ENCODE measurements around the gene ZNF780A. TPM values are rescaled to one million over a fixed set of nuclear protein-coding genes. Genes with fewer than 3 reads are reported as not detected.
"Not testable (repeated sequence)": the region's sequence is repeated elsewhere in the genome, so short reads cannot be mapped to it uniquely, and the experiment has no call there.

Gene ZNF780A
- total RNA-seq, 2 experiments from 2014 or later: 17.9 to 21.6 TPM

- H3K36me3 Mint-ChIP-seq (ENCODE audit: low read depth); H3K4me1 Mint-ChIP-seq (ENCODE audit: low read depth); CTCF ChIA-PET; H3K27me3 Mint-ChIP-seq (ENCODE audit: low read depth); H3K4me3 Mint-ChIP-seq; POLR2A ChIA-PET; DNase-seq; H3K27ac Mint-ChIP-seq; H3K9me3 Mint-ChIP-seq (ENCODE audit: insufficient read depth); ATAC-seq: not testable (repeated sequence)
Observed at GRCh38 chr19:40114119-40114518, 23.4 kb upstream of the ZNF780A start.

- H3K36me3 Mint-ChIP-seq (ENCODE audit: low read depth); ATAC-seq; CTCF ChIA-PET; H3K4me1 Mint-ChIP-seq (ENCODE audit: low read depth); POLR2A ChIA-PET; H3K4me3 Mint-ChIP-seq; H3K27me3 Mint-ChIP-seq (ENCODE audit: low read depth); H3K27ac Mint-ChIP-seq; H3K9me3 Mint-ChIP-seq (ENCODE audit: insufficient read depth); DNase-seq: not testable (repeated sequence)
Observed at GRCh38 chr19:40112271-40112670, 21.5 kb upstream of the ZNF780A start.

GRCh38 chr19:40110570-40110969, 19.8 kb upstream of the ZNF780A start:
- POLR2A ChIA-PET: no interaction called here
- peaks cover 3% of the 10 kb centered on the region for H3K9me3 Mint-ChIP-seq (ENCODE audit: insufficient read depth)
- no peak overlapping the region for H3K27ac Mint-ChIP-seq
- H3K36me3 Mint-ChIP-seq (ENCODE audit: low read depth): no peaks in the 10 kb centered on the region
- ATAC-seq (no peak), DNase-seq (no peak)
- H3K4me1 Mint-ChIP-seq (ENCODE audit: low read depth): no peaks in the 10 kb centered on the region
- H3K27me3 Mint-ChIP-seq (ENCODE audit: low read depth): peaks cover 7% of the 10 kb centered on the region
- CTCF ChIA-PET: interaction anchor here (1.3 kb wide), 1 partner anchor 140 kb away, joined by 4 read pairs; no protein-coding TSS in a partner anchor
- no peak overlapping the region for H3K4me3 Mint-ChIP-seq

- ATAC-seq (no peak), DNase-seq (no peak)
- POLR2A ChIA-PET: no interaction called here
- Mint-ChIP-seq H3K9me3 (ENCODE audit: insufficient read depth) (no peaks in the 10 kb centered on the region), H3K4me1 (ENCODE audit: low read depth) (no peaks in the 10 kb centered on the region), H3K27ac (no peak overlapping the region), H3K27me3 (ENCODE audit: low read depth) (no peaks in the 10 kb centered on the region), H3K36me3 (ENCODE audit: low read depth) (no peaks in the 10 kb centered on the region), H3K4me3 (no peak overlapping the region)
- CTCF ChIA-PET: no interaction called here
Observed at GRCh38 chr19:40104754-40105153, 14.0 kb upstream of the ZNF780A start.

- ATAC-seq (no peak), DNase-seq (no peak)
- ChIA-PET CTCF (no interaction called here), POLR2A (no interaction called here)
- no peaks in the 10 kb centered on the region for H3K9me3 Mint-ChIP-seq (ENCODE audit: insufficient read depth)
- no peak overlapping the region for H3K27ac Mint-ChIP-seq
- H3K36me3 Mint-ChIP-seq (ENCODE audit: low read depth): no peaks in the 10 kb centered on the region
- H3K27me3 Mint-ChIP-seq (ENCODE audit: low read depth): peaks cover 5% of the 10 kb centered on the region
- H3K4me3 Mint-ChIP-seq: no peak overlapping the region
- no peaks in the 10 kb centered on the region for H3K4me1 Mint-ChIP-seq (ENCODE audit: low read depth)
Observed at GRCh38 chr19:40103600-40103999, 12.9 kb upstream of the ZNF780A start.

GRCh38 chr19:40101813-40102212, 11.1 kb upstream of the ZNF780A start:
- peaks cover 10% of the 10 kb centered on the region for H3K27me3 Mint-ChIP-seq (ENCODE audit: low read depth)
- no peak overlapping the region for H3K4me3 Mint-ChIP-seq
- no peaks in the 10 kb centered on the region for H3K36me3 Mint-ChIP-seq (ENCODE audit: low read depth)
- no peak for DNase-seq
- no peaks in the 10 kb centered on the region for H3K4me1 Mint-ChIP-seq (ENCODE audit: low read depth)
- ChIA-PET CTCF (no interaction called here), POLR2A (no interaction called here)
- H3K9me3 Mint-ChIP-seq (ENCODE audit: insufficient read depth): no peaks in the 10 kb centered on the region
- H3K27ac Mint-ChIP-seq: no peak overlapping the region
- ATAC-seq: no peak

GRCh38 chr19:40093416-40093815, 2.7 kb upstream of the ZNF780A start:
- Mint-ChIP-seq H3K36me3 (ENCODE audit: low read depth) (peaks cover 21% of the 10 kb centered on the region), H3K27ac (no peak overlapping the region), H3K4me1 (ENCODE audit: low read depth) (peaks cover 28% of the 10 kb centered on the region), H3K4me3 (no peak overlapping the region), H3K9me3 (ENCODE audit: insufficient read depth) (peaks cover 5% of the 10 kb centered on the region), H3K27me3 (ENCODE audit: low read depth) (peaks cover 19% of the 10 kb centered on the region)
- ChIA-PET POLR2A (no interaction called here), CTCF (interaction anchor here (0.9 kb wide), 1 partner anchor 72 kb away, joined by 3 read pairs; no protein-coding TSS in a partner anchor)
- ATAC-seq (no peak), DNase-seq (no peak)

- H3K4me3 Mint-ChIP-seq: peak overlapping the region; percentile 100
- peaks cover 35% of the 10 kb centered on the region for H3K4me1 Mint-ChIP-seq (ENCODE audit: low read depth)
- CTCF ChIA-PET: interaction anchor here (1.2 to 1.9 kb wide), 5 partner anchors 48 to 247 kb away, joined by 3 to 7 read pairs (median 5); partner anchors contain the start of genes PSMC4 and ZNF546
- peaks cover 15% of the 10 kb centered on the region for H3K27me3 Mint-ChIP-seq (ENCODE audit: low read depth)
- ATAC-seq (no peak), DNase-seq (no peak)
- POLR2A ChIA-PET: interaction anchor here (0.6 to 2.4 kb wide), 7 partner anchors 26 to 140 kb away, joined by 3 to 12 read pairs (median 4); partner anchors contain the start of genes PSMC4, ZNF546 and ZNF780B
- H3K27ac Mint-ChIP-seq: peak overlapping the region; percentile 100
- H3K36me3 Mint-ChIP-seq (ENCODE audit: low read depth): peaks cover 30% of the 10 kb centered on the region
- H3K9me3 Mint-ChIP-seq (ENCODE audit: insufficient read depth): peaks cover 5% of the 10 kb centered on the region
Observed at GRCh38 chr19:40091205-40092129, 724 bp upstream of the ZNF780A start.

GRCh38 chr19:40089462-40089861, 1.3 kb downstream of the ZNF780A start:
- peaks cover 35% of the 10 kb centered on the region for H3K4me1 Mint-ChIP-seq (ENCODE audit: low read depth)
- H3K36me3 Mint-ChIP-seq (ENCODE audit: low read depth): peaks cover 36% of the 10 kb centered on the region
- CTCF ChIA-PET: interaction anchor here (1.0 to 1.2 kb wide), 4 partner anchors 9 to 297 kb away, joined by 3 to 5 read pairs (median 4); partner anchors contain the start of genes PSMC4 and ZNF780B
- POLR2A ChIA-PET: interaction anchor here (0.7 to 2.4 kb wide), 3 partner anchors 11 to 119 kb away, joined by 3 to 12 read pairs (median 5); partner anchors contain the start of genes PSMC4 and ZNF546
- peak overlapping the region; percentile 100 for H3K27ac Mint-ChIP-seq
- H3K27me3 Mint-ChIP-seq (ENCODE audit: low read depth): peaks cover 4% of the 10 kb centered on the region
- H3K9me3 Mint-ChIP-seq (ENCODE audit: insufficient read depth): peaks cover 5% of the 10 kb centered on the region
- DNase-seq: no peak
- no peak for ATAC-seq
- H3K4me3 Mint-ChIP-seq: peak overlapping the region; percentile 100

GRCh38 chr19:40088299-40089047, 2.3 kb downstream of the ZNF780A start:
- Mint-ChIP-seq H3K27ac (no peak overlapping the region), H3K4me1 (ENCODE audit: low read depth) (peaks cover 35% of the 10 kb centered on the region), H3K4me3 (peak overlapping the region; percentile 37), H3K36me3 (ENCODE audit: low read depth) (peaks cover 42% of the 10 kb centered on the region), H3K27me3 (ENCODE audit: low read depth) (peaks cover 3% of the 10 kb centered on the region), H3K9me3 (ENCODE audit: insufficient read depth) (peaks cover 5% of the 10 kb centered on the region)
- ChIA-PET CTCF (interaction anchor here (1.0 kb wide), 1 partner anchor 86 kb away, joined by 3 read pairs; no protein-coding TSS in a partner anchor), POLR2A (no interaction called here)
- DNase-seq (no peak), ATAC-seq (no peak)

- POLR2A ChIA-PET: no interaction called here
- H3K27ac Mint-ChIP-seq: no peak overlapping the region
- peaks cover 65% of the 10 kb centered on the region for H3K36me3 Mint-ChIP-seq (ENCODE audit: low read depth)
- H3K9me3 Mint-ChIP-seq (ENCODE audit: insufficient read depth): peaks cover 11% of the 10 kb centered on the region
- DNase-seq (no peak), ATAC-seq (no peak)
- CTCF ChIA-PET: no interaction called here
- H3K27me3 Mint-ChIP-seq (ENCODE audit: low read depth): no peaks in the 10 kb centered on the region
- H3K4me3 Mint-ChIP-seq: no peak overlapping the region
- peaks cover 21% of the 10 kb centered on the region for H3K4me1 Mint-ChIP-seq (ENCODE audit: low read depth)
Observed at GRCh38 chr19:40084948-40085347, 5.8 kb downstream of the ZNF780A start.

- Mint-ChIP-seq H3K27me3 (ENCODE audit: low read depth) (no peaks in the 10 kb centered on the region), H3K4me3 (no peak overlapping the region), H3K27ac (no peak overlapping the region), H3K9me3 (ENCODE audit: insufficient read depth) (peaks cover 39% of the 10 kb centered on the region), H3K36me3 (ENCODE audit: low read depth) (peaks cover 77% of the 10 kb centered on the region), H3K4me1 (ENCODE audit: low read depth) (no peaks in the 10 kb centered on the region)
- POLR2A ChIA-PET: no interaction called here
- DNase-seq (no peak), ATAC-seq (no peak)
- CTCF ChIA-PET: no interaction called here
Observed at GRCh38 chr19:40081411-40081810, 9.3 kb downstream of the ZNF780A start.

All from activated CD8-positive, alpha-beta T cell treated with anti-CD3 and anti-CD28 coated beads, Interleukin-2, amount 10 ng/mL, durations not matched to agents 7 days and 5 days (primary cell).